LNCaP clone FGC (cell line): Measurements from ENCODE around the gene STXBP5.

ENCODE experiments used
- DNase-seq: peaks from one replicate; pipeline ENCODE4 v3.0.0-alpha.2; 2011; ENCODE audit warnings: low read depth
- H3K4me3 ChIP-seq: 2 replicates; pipeline ENCODE4 v1.5.1; 2011; ENCODE audit warnings: mild to moderate bottlenecking, low read depth, low read length, control low read depth
- CTCF ChIP-seq: IDR thresholded peaks from 2 replicates; pipeline ENCODE4 v1.5.1; 2012; ENCODE audit warnings: mild to moderate bottlenecking; ENCODE audit not compliant: control insufficient read depth, insufficient read depth; ENCODE audit errors: extremely low read depth

STXBP5 gene

GRCh38 chr6:147201885-147202515 is 2.2 kb upstream of the STXBP5 start:
- no peak for TF ChIP-seq CTCF
- DNase-seq: no peak
- H3K4me3 ChIP-seq: peak overlapping the region; percentile 58

GRCh38 chr6:147202516-147203310 is 1.5 kb upstream of the STXBP5 start:
- H3K4me3 ChIP-seq: peak overlapping the region; percentile 58
- peak; percentile 91 for DNase-seq
- TF ChIP-seq CTCF: no peak

GRCh38 chr6:147203311-147204059 is 732 bp upstream of the STXBP5 start:
- no peak for DNase-seq
- peak overlapping the region; percentile 58 for H3K4me3 ChIP-seq
- TF ChIP-seq CTCF: no peak

GRCh38 chr6:147204843-147205311 is 660 bp downstream of the STXBP5 start:
- DNase-seq: no peak
- no peak for TF ChIP-seq CTCF
- peak overlapping the region; percentile 87 for H3K4me3 ChIP-seq

GRCh38 chr6:147205690-147206600 is 1.7 kb downstream of the STXBP5 start:
- no peak overlapping the region for H3K4me3 ChIP-seq
- no peak for TF ChIP-seq CTCF
- no peak for DNase-seq

- no peak for DNase-seq
- H3K4me3 ChIP-seq: no peak overlapping the region
- TF ChIP-seq CTCF: no peak
These were observed 3.1 kb downstream of the STXBP5 start for GRCh38 chr6:147207351-147207750.
